T follicular helper cell (primary cell): ENCODE results near the gene RELT.
A peak's percentile ranks its signal among the peaks of the same experiment; 100 is the strongest.

Experiments used
- DNase-seq: peaks from one replicate; pipeline ENCODE4 v3.0.0-alpha.2; 2020; ENCODE audit warnings: low read depth

RELT gene

DNA sequence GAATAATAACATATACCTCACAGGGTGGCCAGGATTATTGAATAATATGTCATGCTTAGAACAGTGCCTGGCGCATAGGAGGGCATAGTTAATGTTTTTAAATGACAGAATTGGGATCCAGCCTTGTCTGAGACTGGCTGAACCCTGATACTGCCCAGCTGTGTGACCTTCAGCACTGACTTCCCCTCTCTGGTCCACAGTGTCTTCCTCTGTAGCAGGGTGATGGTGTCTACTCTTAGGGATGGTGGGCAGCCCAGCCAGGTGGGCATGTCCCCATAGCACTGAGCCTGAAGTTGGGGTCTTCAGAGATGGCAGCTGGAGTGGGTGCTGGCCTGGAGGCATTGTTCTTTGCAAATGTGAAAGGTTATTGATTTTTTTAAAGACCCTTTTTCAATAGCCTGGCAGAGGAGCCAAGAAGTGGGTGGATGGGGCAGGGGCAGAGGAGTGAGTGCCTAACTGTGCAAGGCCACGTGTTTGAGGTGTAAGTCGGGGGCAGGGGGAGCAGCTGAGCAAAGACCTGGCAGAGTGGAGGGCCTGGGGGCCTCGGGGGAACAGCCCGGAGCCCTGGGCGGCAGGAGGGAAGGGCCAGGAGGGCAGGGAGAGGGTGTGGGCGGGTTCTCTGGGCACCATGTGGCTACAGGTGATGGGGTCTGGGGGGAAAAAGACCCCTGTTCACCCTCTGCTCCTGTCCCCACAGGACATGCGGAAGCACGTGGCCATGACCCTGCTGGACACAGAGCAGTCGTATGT, 29.8 kb upstream of the RELT start:
- no peak for DNase-seq

DNA sequence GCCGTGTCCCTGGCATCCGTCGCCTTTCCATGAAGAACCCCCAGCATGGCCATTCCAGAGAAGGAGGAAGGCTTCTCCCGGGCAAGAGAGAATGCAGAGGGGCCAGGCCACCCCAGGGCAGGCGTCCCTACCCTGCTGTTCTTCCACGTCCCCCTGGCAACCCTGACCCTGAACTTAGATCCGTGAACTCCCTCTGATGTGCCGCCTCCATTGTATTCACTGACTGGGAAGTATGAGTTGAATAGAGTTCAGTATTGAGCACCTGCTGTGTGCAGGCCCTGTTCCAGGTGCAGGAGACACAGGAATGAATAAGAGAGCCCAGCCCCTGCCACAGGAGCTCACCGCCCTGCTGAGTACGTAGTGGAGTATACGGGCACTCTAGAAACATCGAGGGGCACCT, 29.1 kb upstream of the RELT start:
- no peak for DNase-seq

DNA sequence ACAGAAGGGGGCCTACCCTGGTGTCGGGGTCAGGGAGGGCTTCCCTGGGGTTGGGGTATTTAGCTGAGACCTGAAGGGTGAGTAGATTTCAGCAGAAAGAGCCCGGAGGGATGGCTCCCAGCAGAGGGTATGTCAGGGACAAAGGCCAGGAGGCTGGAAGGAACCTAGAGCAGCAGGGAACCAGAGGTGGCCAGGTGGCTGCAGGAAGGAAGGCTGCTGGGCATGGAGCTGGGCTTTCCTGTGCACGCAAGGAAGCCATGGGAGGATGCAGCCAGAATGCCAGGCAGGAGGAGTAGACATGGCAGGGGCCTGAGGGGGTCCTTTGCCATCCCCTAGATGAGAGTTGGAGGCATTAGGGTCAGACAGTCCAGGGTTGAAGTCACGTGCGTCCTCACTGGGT, 27.4 kb upstream of the RELT start:
- DNase-seq = no peak

DNA sequence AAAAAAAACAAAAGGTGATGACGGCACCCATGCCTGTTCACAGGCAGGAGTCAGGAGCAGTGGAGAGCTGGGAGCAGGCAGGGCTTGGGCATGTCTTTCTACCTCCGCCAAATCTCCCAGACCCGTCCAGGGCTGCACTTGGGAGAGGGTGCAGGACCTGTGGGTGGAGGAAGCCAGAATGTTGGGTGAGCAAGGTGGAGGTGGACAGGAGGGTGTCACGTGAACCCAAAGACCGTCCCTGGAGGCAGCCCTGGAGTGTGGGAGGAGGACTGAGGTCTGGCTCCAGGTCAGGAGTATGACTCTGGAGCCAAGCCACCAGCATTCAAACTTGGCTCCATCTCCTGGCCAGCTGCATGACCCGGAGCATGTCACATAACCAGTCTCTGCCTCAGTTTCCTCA, 26.6 kb upstream of the RELT start:
- DNase-seq = no peak

DNA sequence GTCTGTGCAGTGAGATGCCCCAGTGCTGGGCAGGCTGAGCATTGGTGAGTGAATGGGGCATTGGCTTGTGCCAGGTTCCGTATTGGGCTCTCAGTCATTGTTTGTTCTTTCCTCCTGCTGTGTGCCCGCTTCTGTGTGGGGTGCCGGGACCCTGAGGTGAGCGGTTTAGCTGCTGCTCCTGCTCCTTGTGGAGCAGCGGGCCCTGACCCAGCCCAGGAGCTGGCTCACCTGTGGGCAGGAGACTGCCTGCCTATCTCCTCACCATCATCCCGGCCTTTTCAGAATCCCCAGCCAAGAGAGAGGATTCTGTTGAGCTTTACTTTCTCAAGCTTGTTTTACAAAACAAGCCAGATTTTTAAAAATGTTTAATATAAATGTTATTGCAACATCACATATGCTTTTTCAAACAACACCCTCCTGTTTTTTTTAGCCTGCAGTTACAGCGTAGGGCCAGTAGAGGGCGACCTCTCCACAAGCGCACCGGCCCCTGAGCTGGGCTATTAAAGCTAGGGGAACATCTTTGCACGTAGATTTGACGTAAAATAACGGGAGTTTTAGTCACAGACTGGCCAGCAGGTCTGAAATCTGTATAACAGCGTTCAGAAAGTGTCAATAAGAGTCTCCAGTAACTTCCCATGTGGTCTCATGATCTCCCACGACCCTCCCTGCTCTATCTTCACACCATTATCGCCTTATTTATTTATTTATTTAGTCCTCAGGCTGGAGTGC, 25.1 kb upstream of the RELT start:
- DNase-seq = peak; percentile 45

DNA sequence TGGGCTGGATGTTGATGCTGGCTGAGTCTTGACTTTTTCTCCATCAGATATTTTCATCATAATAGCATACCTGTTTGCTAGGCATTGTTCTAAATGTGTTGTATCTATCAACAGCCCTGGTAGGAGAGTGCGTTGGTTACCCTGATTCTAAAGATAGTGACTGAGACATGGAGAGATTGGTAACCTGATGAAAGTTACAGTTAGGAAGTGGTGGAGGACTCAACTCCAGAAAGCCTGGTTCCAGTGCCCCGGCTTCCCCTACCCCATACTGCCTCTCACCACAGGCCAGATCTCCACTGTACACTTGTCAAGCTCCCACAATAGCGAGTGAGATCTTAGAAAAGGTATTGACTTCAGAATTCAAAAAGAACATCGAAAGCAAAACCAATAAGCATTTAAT, 22.8 kb upstream of the RELT start:
- DNase-seq = no peak

DNA sequence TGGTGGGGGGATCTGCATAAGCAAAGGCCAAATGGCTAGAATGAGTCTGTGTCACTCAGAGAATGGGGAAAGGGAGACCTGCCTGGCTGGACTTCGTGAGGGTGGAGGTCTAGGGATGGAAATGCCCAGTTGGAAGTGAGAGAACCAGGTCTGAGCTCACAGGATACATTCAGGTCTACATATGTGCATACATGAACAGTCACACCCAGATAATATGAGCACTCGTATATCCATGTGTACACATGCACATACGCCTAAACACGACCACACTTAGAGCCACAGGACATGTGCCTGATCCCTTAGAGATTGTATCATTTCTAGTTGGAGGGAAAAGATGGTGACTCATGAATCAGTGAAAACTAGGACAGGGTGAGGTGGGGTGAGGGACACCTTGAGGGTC, 21.1 kb upstream of the RELT start:
- no peak for DNase-seq

DNA sequence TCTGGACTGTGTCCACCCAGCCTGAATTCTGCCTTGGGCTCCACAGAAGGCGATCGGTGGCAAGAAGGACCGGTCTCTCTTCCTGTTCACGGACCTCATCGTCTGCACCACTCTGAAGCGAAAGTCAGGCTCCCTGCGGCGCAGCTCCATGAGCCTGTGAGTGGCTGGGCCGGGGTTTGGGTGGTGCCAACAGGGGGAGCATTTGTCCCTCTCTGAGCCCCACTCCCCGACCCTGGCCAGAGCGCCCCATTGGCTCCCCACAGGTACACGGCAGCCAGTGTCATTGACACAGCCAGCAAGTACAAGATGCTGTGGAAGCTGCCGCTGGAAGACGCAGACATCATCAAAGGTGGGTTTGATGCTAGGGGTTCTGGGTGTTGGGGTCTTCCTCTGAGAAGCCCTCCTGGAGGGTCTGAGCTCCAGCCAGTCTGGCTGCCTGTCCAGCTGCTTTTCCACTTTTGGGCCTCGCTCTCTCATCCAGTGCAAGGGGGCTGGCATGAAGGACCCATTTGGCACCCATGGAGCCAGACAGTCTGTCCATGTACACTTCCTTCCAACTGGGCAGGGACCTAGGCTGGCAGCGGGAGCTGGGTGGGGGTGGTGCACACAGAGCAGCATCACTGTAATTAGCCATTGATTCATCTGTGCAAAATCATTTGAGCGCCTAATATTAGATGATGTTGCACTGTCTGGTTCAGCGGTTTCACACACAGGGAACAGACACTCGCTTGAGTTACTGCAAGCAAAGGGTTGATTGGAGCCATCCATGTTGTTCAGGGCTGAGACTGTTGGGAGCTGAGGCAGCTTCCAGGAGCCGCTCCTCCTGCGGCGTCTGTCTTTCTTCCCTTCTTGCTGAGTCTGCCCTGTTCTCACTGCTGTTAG, 19.0 kb upstream of the RELT start:
- DNase-seq = no peak

DNA sequence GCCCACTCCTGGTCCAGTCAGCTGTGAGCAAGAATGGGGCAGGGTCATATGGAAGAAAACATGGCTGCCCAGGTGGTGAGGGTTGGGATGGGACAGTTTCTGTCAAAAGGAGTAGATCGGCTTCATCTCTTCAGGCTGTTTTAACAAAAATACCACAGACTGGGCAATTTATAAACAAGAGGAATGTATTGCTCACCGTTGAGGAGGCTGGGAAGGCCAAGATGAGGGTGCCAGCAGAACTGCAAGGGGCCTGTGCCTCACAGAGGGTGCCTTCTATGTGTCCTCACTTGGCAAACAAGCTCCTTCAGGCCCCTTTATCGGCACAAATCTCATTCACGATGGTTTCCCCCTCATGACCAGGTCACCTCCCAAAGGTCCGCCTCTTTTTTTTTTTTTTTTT, 18.1 kb upstream of the RELT start:
- no peak for DNase-seq

DNA sequence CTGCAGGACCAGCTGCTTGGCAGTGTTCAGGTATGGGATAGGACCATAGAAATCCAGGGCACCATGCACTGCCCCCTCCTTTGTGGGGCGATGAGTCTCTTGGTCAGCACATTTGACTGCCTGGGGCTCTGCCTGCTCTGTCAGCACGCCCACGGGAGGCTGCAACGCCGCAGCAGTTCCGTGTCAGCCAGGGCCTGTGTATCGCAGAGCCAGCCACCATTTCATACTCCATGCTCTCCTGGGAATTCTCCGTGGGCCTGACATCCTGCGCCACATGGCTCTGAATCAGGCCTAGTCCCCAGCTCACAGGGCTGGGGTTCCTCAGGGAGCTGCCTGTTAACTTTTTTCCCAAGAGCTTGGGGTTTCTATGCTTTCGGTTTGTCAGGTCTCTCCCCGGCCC, 16.9 kb upstream of the RELT start:
- DNase-seq = no peak

DNA sequence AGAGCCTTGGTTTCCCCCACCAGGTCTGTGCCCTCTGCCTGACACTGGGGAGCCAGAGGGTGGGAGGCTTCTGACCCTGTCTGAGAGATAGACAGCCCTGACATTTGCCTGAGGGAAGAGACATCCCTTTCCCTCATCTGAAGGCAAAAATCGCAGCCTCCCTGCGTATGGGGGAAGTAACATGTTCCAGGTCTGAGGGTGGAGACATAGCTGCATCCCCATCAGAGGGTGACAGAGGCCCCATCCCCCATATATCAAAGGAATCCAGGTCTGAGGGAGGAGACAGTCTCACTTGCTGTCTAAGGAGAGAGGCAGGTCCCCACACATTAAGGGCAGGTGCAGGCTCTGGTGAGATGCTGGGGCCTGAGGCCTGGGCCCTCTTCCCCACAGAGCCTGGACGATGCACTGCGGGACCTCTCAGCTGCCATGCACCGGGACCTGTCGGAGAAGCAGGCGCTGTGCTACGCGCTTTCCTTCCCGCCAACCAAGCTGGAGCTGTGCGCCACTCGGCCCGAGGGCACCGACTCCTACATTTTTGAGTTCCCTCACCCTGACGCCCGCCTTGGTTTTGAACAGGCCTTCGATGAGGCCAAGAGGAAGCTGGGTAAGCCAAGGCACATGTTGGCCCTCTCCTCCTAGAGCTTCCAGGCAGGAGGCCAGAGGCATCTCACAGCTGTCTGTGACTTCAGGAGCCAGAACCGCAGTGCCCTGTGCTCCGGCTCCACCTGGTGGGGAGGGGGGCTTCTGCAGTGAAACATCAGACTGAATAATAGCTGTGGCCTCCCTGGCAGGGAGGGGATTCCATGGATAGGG, 16.1 kb upstream of the RELT start:
- no peak for DNase-seq

DNA sequence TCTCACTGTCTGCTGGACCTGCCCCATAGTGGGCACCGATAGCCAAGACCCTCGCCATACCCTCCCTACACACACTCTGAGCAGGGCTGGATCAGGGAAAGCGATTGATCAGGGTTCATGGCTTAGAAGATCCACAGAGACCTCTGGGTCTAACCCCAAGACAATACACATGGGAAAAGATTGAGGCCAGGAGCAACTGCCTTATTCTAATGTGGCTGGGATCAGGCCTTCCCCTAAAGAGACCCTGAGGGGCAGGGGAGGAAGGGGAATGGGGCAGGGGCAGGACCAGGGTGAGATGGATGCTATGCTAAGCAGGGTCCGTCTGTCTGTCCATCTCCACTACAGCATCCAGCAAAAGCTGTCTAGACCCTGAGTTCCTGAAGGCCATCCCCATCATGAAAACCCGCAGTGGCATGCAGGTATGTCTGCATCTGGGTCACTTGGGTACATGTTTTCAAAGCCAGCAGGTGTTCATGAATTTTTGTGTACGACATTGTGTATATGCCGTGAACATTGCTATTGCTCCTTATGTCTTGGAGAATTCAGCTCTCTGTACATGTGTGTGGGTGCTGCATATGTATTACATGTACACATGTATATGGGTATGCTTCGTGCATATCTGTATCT, 15.3 kb upstream of the RELT start:
- DNase-seq = no peak

DNA sequence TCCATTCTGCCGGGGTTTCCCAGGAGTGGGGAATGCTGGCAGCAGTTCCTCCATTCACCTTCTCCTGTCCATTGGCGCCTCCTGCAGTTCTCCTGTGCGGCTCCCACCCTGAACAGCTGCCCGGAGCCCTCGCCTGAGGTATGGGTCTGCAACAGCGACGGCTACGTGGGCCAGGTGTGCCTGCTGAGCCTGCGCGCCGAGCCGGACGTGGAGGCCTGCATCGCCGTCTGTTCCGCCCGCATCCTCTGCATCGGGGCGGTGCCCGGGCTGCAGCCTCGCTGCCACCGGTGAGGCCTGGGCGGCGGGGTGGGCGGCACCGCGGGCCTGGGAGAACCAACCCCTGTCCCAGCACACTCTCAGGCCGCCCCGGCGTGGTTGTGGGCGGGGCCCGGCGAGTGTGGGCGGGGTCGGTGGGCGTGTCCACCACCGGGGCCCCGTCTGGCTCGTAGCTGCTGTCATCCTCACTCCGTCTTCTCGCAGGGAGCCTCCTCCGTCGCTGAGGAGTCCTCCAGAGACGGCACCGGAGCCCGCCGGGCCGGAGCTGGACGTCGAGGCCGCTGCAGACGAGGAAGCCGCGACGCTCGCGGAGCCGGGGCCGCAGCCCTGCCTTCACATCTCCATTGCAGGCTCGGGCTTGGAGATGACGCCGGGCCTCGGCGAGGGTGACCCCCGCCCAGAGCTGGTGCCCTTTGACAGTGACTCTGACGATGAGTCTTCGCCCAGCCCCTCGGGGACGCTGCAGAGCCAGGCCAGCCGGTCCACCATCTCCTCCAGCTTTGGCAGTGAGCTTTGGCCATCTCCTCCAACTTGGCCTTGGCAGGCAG, 14.0 kb upstream of the RELT start:
- DNase-seq = no peak

DNA sequence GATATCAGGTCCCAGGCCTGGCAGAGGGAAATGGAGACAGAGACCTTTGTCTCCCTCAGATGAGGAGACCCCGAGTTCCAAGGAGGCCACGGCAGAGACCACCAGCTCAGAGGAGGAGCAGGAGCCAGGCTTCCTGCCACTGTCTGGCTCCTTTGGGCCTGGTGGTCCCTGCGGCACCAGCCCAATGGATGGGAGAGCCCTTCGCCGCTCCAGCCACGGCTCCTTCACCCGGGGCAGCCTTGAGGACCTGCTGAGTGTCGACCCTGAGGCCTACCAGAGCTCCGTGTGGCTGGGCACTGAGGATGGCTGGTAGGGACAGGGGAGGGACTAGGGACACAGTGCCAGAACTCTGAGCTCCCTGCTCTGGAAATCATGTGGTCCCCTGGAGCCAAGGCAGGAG, 13.1 kb upstream of the RELT start:
- DNase-seq = no peak

DNA sequence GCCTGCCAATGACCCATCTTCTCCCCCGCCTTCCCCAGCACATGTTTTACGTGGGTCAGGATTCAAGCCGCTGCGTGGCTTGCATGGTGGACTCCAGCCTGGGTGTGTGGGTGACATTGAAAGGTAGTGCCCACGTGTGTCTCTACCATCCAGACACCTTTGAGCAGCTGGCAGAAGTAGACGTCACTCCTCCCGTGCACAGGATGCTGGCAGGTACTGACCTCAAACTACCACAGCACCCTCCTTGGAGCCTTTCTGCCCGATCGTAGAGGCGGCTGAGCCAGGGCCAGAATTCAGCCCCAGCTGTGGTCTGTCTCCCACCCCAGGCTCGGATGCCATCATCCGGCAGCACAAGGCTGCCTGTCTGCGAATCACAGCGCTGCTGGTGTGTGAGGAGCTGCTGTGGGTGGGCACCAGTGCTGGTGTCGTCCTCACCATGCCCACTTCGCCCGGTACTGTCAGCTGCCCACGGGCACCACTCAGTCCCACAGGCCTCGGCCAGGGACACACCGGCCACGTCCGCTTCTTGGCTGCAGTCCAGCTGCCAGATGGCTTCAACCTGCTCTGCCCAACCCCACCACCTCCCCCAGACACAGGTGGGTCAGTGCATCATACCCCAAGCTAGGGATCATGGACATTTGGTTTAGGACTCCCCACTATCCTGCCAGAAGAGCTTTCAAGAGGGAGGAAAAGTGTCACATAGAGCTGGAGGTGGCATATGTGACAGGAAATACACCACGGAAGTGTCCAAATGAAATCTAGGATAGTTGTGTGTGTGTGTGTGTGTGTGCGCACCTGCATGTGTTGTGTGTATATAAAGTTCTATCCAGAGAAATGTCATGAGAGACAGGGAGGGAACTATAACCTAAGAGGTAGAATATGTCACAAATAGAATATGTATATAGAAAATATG, 10.6 kb upstream of the RELT start:
- DNase-seq = no peak

DNA sequence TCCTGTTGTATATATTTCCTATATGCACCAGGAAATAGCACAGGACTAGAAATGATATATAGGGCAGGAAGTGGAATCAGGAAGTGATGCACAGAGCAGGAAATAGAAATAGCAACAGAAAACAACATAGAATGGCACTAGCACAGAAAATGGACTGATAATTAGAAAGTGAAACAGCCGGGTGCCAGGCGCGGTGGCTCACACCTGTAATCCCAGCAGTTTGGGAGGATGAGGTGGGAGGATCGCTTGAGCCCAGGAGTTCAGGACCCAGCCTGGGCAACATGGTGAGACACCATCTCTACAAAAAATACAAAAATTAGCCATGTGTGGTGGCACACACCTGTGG, 10.0 kb upstream of the RELT start:
- no peak for DNase-seq

DNA sequence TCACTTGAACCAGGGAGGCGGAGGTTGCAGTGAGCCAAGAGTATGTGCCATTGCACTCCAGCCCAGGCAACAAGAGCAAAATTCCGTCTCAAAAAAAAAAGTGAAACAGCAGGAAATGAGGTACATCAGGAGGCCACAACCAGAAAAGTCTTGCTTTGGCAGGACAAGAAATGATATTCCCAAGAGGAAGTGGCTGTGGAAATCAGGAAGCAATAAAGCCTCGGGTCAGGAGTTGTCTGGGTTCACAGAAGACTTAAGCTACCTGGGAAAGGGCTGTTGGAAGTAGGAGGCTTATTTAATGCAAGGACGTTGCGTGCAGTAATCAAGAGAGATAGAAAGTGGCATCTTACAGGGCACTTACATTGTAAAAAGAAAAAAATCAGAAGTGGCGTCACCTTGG, 9.2 kb upstream of the RELT start:
- DNase-seq = no peak

DNA sequence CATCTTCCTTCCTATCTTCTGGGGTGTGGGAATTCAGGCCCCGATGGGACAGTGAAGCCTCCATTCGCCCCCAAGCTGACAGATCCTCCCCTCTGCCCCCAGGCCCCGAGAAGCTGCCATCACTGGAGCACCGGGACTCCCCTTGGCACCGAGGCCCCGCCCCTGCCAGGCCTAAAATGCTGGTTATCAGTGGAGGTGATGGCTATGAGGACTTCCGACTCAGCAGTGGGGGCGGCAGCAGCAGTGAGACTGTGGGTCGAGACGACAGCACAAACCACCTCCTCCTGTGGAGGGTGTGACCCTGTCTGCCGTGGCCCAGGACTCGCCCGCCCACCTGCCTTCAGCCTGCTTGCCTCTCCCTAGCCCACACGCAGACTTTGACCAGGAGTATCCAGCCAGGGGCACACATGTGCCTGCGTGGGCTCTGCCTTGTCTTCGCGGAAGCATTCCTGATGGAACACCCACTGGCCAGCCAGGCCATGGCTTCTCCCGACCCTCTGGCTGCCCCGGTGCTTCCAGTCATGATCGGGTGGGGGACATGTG, 8.6 kb upstream of the RELT start:
- DNase-seq = no peak

DNA sequence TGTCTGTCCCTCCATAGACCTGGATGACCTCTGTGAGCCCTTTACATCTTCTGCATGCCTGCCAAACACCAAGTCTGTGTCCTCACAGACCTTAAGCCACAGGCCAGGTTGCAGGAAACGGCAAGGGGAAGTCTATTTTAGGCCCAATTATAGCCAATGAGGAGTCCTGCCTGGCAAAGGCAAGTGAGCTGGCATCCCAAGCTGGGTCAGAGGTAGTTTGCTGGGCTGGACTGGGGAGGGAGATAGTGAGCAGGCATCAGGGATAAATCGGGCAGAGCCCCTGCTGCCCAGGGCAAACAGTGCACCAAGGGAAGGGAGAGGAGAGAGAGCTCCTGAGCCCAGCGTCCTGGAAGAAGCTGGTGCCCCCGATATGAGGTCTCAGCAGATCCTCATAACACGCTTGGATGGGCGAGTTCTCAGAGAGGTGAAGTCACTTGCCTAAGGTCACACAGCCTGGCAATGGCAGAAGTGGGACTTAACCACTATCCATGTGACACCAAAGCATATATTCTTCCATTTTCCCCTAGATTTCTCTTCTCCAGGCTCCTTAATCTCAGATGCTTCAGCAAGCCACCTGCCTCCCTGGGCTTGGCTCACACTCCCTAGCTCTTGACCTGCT, 3.7 kb upstream of the RELT start:
- DNase-seq = no peak
